EL (cell line): ENCODE data around the gene HIP1.
"Not testable (repeated sequence)": the region's sequence is repeated elsewhere in the genome, so short reads cannot be mapped to it uniquely, and the experiment has no call there.

Experiments
- DNase-seq: peaks from one replicate; pipeline ENCODE4 v3.0.0-alpha.2; 2016

HIP1 gene

DNA sequence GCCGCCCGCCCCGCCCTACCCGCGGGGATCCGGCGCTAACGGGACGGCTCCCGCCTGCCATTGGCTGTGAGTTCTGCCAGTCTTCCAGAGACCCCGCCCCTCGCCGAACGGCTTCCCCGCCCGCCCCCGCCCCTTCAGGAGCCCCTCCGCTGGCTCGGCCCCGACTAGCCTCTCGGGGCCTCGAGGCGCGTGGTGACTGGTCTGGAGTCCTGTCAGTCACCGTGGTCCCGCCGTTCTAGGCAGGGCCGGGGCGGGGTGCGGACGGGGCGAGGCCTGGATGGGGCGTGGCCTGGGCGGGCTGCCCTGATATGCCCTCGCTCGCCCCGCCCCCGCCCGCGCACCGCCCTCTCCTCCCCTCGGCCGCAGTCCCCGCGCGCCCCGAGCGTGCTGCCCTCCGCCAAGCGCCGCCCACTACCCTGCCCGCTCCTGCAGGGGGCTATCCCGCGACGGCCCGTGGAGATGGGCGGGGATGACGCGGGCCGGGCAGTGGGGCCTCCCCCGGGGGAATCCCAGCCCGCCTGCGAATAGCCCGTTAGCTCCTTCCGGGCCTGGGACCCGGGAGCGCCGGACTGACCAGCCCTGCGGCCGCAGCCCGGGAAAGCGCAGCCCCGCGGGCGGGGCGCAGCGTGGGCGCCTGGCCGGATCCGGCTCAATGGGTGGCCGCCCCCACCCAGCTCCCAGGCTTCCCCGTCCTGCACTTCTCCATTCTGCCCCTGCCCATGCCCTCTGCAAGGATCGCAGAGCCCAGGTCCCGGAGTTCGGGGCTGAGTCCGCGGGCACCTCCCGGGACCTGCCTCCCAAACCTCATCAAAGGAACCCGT, 444 bp upstream of the HIP1 start:
- peak; percentile 99 for DNase-seq

- DNase-seq = peak; percentile 34
Measured at GRCh38 chr7:75737856-75738603, 711 bp downstream of the HIP1 start.

DNA sequence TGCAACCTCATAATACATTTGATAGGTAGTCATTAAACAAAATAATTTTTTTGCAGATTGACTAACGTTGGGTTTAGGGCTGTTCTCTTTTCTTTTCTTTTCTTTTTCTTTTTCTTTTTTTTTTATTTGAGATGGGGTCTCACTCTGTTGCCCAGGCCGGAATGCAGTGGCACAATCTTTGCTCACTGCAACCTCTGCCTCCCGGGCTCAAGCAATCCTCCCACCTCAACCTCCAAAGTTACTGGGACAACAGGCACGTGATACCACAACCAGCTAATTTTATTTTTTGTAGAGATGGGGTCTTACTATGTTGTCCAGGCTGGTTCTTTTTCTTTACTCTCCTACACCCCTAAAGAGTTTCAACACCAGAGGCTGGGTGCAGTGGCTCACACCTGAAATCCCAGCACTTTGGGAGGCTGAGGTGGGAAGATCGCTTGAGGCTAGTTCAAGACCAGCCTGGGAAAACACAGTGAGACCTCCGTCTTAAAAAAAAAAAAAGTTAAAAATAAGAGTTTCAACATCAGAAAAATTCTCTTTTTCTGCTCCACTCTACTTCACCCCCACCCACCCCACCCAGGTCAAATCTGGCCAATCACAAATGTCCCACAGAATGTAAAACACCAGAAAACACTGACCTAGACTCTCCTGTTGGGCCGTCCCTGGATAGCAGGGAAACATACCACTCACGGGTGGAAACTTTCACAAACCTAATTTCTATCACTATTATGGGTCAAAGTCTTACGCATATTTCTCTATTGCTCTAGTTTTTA, 3.0 kb downstream of the HIP1 start:
- DNase-seq = no peak

DNA sequence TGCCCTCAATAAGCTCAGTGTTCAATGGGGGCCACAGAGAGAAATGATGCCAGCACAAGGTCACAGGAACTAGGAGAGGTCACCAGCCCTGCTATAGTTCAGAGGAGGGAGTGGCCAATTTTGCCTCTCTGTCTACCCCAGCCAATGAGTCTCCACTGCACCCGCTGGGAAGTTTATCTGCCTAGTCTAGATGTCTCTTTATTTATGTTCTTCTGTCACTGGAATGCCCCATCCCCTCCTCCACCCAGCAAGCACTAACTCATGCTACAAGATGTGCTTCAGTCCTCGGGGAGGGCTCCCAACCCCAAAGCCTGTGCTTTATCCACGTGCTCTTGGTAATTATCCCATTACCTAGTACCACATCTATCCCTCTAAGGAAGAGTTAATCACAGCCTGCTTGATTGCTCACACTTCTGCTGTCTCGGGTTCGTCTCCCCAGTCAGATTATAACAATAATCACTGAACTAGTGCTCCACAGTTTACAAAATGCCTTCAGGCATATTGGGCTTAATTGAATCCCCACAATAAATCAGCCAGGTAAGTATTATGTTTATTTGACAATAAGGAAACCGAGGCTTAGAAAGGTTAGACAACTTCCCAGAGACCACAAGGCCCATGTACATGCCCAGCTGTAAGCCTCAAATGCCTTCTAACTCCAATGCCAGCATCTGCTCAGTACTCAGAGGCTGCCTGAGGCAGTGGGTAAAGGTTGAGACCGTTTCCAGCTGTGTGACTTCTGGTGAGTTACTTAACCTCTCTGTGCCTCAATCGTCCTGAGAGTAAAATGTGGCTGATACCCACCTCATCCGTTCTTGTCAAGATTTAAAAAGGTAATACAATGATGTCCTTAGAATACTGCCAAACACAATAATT, 3.9 kb downstream of the HIP1 start:
- DNase-seq = peak; percentile 74

DNA sequence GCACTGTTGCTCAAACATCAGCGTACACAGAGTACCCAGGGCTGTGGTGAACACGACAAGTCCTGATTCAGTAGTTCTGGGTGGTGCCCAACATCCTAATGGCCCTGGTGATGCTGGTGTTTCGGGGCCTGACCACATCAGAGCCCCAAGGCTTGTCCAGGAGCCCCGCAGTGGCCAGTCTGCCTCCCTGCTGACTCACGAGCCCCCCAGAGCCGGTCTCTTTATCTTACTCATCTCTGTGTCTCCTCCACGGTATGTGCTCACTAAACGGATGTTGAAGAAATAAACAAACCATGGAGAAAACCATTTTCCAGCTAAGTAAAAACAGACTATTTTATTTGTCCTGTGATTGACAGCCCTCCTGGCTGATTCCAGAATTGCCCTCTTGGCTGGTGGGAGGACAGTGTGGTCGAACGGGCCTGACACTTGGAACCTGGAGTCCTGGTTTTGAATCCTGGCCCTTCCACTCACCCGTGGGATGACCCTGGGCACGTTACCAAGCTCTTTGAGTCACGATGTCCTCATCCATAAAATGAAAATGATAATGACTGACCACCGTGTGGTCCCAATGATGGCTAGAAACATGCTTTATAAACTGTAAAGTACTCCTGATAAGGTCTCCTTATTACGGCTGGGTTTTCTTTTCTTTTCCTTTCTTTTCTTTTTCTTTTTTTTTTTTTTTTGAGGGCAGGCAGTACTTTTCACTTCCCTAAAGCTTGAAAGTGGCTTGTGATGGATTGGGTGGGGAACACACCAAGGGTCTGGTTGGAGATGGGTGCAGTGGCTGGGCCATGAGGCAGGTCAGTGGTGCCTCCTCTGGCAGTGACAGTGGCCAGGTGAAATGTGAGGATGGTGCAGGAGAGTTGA, 5.7 kb downstream of the HIP1 start:
- DNase-seq = peak; percentile 99

DNA sequence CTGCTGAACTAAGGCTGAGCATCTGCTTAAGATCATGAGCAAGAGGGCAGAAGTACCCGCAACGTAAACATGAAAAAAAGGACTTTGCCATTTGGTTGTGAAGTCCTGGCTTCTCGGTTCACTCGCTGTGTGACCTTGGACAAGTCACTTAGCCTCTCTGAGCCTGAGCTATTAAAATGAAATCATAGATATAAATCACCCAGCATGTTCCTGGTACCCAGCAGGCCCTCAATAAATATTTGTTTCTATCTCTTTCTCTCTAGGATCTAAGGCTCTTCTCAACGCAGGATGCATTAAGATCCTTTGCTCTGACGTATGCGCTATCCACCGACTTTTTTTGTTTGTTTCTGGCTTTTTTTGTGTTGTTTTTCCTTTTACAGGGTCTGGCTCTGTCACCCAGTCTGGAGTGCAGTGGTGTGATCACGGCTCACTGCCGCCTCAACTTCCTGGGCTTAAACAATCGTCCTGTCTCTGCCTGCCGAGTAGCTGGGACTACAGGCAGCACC, 6.7 kb downstream of the HIP1 start:
- DNase-seq = no peak

DNA sequence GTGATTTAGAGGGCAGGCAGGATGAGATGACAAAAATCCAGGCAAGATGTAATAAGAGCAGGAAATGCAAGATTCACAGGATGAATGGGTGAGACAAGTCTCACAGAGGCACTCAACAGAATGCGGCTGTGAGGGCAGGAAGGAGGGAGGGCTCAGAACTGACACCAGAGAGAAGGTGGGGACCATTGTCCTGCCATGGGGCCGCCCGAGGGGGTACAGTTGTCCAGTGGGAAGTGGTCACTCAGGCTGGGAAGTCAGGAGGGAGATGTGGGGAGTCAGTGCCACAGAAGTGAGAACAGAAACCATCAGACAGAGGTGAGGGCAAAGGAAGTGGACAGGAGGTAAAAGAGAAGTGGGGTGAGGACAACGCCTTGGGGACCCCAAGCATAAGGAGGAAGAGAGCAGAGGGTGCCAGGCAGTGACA, 8.9 kb downstream of the HIP1 start:
- no peak for DNase-seq

- peak; percentile 31 for DNase-seq
Measured at GRCh38 chr7:75727881-75728593, 10.7 kb downstream of the HIP1 start.

GRCh38 chr7:75727351-75727750, 11.4 kb downstream of the HIP1 start:
- not testable (repeated sequence) for DNase-seq

- DNase-seq = no peak
Measured at GRCh38 chr7:75725306-75725705, 13.4 kb downstream of the HIP1 start.

DNA sequence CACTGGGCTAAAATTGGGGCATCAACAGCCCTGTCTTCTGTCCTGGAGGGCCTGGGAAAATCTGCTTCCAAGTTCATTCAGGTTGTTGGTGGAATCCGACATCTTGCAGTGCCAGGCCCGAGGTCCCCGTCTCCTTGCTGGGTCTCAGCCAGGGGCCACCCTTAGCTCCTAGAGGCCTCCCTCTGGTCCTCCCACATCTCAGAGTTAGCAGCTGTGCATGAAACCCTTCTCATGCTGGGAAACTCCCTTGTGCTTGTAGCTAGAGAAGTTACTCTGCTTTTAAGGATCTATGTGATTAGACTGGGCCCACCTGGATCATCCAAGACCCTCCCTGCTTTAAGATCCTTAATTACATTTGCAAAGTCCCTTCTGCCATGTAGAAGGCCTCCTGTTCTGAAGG, 15.3 kb downstream of the HIP1 start:
- DNase-seq = no peak

DNA sequence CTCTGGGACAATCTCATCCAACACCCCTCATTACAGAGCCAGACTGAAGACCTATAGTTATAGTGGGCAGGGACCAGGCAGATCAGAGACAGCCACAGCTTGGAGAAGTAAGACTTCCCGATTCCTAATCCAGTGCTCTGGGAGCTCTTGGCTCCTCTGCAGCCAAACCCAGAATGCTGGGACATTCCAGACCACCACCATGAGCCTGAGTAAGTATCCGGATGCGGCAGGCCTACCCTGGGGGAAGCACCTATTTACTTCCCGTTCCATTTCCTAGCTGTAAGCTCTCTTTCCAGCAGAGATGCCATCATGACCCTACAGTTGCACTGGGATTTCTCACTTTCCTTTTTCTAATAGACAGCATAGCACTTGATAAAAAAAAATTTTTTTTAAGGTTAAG, 16.4 kb downstream of the HIP1 start:
- DNase-seq = no peak

GRCh38 chr7:75721922-75722321, 16.8 kb downstream of the HIP1 start:
- DNase-seq = not testable (repeated sequence)

DNA sequence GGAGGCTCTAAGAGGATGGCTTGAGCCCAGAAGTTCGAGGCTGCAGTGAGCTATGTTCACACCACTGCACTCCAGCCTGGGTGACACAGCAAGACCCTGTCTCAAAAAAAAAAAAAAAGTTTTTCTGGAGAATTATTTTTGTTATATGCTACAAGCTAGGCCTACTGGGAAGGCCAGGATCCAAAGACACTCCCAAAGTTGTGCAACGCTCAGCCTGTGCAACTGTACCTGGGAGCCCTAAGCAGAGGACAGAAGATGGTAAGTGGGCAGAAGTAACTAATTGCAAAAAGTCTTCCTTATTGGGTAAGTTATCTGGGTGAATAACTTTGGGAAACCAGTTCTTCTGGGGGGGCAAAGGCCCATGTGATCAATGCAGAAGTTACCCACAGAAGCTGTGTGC, 17.3 kb downstream of the HIP1 start:
- DNase-seq = no peak

DNA sequence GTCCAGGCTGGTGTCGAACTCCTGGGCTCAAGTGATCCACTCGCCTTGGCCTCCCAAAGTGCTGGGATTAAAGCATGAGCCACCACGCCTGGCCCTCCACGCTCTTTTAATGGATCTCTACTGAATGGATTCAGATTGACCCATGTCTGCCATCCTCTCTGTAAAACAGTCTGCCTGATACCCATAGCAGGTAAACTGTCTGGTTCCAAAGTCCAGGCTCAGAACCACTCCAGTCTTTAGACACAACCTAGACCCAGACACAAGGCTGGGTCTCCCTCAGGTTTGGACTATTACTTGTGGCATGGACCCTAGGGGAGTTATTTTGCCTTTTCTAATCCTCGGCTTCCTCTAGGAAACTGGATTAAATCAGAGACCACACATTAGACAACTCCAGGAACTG, 19.1 kb downstream of the HIP1 start:
- DNase-seq = no peak

GRCh38 chr7:75718390-75719031, 20.2 kb downstream of the HIP1 start:
- no peak for DNase-seq

DNA sequence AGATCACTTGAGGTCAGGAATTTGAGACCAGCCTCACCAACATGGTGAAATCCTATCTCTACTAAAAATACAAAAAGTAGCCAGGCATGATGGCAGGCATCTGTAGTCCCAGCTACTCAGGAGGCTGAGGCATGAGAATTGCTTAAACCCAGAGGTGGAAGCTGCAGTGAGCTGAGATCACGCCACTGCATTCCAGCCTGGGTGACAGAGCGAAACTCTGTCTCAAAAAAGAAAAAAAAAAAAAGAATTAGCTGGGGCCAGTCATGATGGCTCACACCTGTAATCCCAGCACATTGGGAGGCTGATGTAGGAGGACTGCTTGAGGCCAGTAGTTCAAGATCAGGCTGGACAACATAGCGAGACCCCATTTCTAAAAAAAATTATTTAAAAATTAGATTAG, 21.0 kb downstream of the HIP1 start:
- peak; percentile 25 for DNase-seq

GRCh38 chr7:75716992-75717626, 21.6 kb downstream of the HIP1 start:
- DNase-seq = peak; percentile 90

DNA sequence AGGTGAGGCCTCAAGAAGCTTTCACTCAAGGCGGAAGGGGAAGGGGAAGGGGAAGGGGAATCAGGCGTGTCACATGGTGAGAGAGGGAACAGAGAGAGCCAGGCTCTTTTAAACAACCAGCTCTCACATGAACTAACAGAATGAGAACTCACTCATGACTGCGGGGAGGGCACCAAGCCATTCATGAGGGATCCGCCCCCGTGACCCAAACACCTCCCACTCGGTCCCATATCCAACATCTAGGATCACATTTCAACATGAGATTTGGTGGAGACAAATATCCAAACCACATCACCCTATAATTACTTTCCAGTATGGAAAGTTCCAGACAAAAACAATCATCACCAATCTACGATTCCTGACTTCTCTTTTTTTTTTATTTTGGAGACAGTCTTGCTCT, 22.9 kb downstream of the HIP1 start:
- no peak for DNase-seq
